ENCODE data around the gene RXRA.
A peak's percentile ranks its signal among the peaks of the same experiment; 100 is the strongest.

The RXRA gene

DNA sequence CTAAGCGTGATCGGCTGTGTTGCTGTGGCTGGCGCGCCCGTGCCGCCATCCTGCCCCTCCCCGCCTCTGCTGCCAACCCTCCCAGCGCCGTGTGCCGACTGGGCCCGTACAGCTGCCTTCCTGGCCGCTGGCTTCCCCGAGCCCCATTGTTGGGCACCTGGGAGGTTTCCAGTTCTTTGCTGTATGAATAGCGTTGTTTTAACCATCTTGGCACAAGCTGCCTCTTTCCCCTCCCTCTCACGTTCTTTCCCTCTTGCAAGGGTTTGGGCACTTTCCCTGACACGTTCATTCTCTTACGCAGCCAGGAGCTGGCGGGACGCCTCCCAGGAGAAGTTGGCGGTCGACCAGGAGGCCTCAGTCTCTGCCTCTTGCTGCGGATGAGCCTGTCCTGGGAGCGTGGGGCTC is 43.1 kb upstream of the RXRA start (continued):
- no peak for TF ChIP-seq CTCF (tag by site-specific recombination; IDR thresholded peaks at IDR 0.05)
- TF ChIP-seq, protein P1, sequence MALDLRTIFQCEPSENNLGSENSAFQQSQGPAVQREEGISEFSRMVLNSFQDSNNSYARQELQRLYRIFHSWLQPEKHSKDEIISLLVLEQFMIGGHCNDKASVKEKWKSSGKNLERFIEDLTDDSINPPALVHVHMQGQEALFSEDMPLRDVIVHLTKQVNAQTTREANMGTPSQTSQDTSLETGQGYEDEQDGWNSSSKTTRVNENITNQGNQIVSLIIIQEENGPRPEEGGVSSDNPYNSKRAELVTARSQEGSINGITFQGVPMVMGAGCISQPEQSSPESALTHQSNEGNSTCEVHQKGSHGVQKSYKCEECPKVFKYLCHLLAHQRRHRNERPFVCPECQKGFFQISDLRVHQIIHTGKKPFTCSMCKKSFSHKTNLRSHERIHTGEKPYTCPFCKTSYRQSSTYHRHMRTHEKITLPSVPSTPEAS (tag by site-specific recombination; IDR thresholded peaks at IDR 0.05), result no peak
- TF ChIP-seq, protein P2, sequence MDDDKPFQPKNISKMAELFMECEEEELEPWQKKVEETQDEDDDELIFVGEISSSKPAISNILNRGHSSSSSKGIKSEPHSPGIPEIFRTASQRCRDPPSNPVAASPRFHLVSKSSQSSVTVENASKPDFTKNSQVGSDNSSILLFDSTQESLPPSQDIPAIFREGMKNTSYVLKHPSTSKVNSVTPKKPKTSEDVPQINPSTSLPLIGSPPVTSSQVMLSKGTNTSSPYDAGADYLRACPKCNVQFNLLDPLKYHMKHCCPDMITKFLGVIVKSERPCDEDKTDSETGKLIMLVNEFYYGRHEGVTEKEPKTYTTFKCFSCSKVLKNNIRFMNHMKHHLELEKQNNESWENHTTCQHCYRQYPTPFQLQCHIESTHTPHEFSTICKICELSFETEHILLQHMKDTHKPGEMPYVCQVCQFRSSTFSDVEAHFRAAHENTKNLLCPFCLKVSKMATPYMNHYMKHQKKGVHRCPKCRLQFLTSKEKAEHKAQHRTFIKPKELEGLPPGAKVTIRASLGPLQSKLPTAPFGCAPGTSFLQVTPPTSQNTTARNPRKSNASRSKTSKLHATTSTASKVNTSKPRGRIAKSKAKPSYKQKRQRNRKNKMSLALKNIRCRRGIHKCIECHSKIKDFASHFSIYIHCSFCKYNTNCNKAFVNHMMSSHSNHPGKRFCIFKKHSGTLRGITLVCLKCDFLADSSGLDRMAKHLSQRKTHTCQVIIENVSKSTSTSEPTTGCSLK (tag by site-specific recombination; IDR thresholded peaks at IDR 0.05), result no peak
- no peak for TF ChIP-seq ZNF747 (tag by site-specific recombination; IDR thresholded peaks at IDR 0.05)
- TF ChIP-seq SCRT1 (tag by site-specific recombination; IDR thresholded peaks at IDR 0.05; ENCODE audit: borderline replicate concordance), result no peak
- no peak for TF ChIP-seq ZBTB11 (tag by site-specific recombination; conservative IDR thresholded peaks at IDR 0.05; ENCODE audit: low read depth)
- TF ChIP-seq ZNF600 (tag by site-specific recombination; IDR thresholded peaks at IDR 0.05), result no peak
- TF ChIP-seq, protein P3, sequence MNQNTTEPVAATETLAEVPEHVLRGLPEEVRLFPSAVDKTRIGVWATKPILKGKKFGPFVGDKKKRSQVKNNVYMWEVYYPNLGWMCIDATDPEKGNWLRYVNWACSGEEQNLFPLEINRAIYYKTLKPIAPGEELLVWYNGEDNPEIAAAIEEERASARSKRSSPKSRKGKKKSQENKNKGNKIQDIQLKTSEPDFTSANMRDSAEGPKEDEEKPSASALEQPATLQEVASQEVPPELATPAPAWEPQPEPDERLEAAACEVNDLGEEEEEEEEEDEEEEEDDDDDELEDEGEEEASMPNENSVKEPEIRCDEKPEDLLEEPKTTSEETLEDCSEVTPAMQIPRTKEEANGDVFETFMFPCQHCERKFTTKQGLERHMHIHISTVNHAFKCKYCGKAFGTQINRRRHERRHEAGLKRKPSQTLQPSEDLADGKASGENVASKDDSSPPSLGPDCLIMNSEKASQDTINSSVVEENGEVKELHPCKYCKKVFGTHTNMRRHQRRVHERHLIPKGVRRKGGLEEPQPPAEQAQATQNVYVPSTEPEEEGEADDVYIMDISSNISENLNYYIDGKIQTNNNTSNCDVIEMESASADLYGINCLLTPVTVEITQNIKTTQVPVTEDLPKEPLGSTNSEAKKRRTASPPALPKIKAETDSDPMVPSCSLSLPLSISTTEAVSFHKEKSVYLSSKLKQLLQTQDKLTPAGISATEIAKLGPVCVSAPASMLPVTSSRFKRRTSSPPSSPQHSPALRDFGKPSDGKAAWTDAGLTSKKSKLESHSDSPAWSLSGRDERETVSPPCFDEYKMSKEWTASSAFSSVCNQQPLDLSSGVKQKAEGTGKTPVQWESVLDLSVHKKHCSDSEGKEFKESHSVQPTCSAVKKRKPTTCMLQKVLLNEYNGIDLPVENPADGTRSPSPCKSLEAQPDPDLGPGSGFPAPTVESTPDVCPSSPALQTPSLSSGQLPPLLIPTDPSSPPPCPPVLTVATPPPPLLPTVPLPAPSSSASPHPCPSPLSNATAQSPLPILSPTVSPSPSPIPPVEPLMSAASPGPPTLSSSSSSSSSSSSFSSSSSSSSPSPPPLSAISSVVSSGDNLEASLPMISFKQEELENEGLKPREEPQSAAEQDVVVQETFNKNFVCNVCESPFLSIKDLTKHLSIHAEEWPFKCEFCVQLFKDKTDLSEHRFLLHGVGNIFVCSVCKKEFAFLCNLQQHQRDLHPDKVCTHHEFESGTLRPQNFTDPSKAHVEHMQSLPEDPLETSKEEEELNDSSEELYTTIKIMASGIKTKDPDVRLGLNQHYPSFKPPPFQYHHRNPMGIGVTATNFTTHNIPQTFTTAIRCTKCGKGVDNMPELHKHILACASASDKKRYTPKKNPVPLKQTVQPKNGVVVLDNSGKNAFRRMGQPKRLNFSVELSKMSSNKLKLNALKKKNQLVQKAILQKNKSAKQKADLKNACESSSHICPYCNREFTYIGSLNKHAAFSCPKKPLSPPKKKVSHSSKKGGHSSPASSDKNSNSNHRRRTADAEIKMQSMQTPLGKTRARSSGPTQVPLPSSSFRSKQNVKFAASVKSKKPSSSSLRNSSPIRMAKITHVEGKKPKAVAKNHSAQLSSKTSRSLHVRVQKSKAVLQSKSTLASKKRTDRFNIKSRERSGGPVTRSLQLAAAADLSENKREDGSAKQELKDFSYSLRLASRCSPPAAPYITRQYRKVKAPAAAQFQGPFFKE (tag by site-specific recombination; IDR thresholded peaks at IDR 0.05; ENCODE audit: borderline replicate concordance), result no peak
- no peak for TF ChIP-seq ZNF558 (tag by site-specific recombination; IDR thresholded peaks at IDR 0.05)

- CTCF ChIA-PET, result no interaction called here
- Histone ChIP-seq H3K27ac (ENCODE audit: extremely low read depth, low read depth, low read length) (no peak overlapping the region), H3K4me3 (ENCODE audit: low read depth, low read length) (no peak overlapping the region), H3K4me1 (ENCODE audit: control insufficient read depth, insufficient read depth, low read length) (no peaks in the 10 kb centered on the region), H3K36me3 (ENCODE audit: control insufficient read depth in 2 of 2, insufficient read depth in 1 of 2, low read length in 2 of 2) (no peaks in the 10 kb centered on the region), H3K9me3 (ENCODE audit: control insufficient read depth, insufficient read depth, low read depth, low read length) (no peaks in the 10 kb centered on the region)
- TF ChIP-seq EGR2 (tag by site-specific recombination; IDR thresholded peaks at IDR 0.05; ENCODE audit: low read depth) (peak; percentile 95), ZBTB20 (tag by site-specific recombination; IDR thresholded peaks at IDR 0.05) (no peak), GLIS2 (tag by site-specific recombination; IDR thresholded peaks at IDR 0.05) (peak; percentile 26; the same call in 1 of the 2 replicates), OVOL3 (tag by site-specific recombination; IDR thresholded peaks at IDR 0.05) (no peak), ZFHX2 (tag by site-specific recombination; conservative IDR thresholded peaks at IDR 0.05) (peak; percentile 89)
- POLR2A ChIA-PET, result no interaction called here
These were observed 42.5 kb upstream of the RXRA start for GRCh38 chr9:134283692-134284265.

Data from HEK293 (cell line).